ENCODE data around the gene LPP. TPM values are rescaled to one million over a fixed set of nuclear protein-coding genes. Genes with fewer than 3 reads are reported as not detected.

The LPP gene
- total and polyA plus RNA-seq, 9 of the 15 experiments (the other 6 are each of a cell fraction or from before 2014, with no cell fraction given), result 0.07 to 0.18 TPM; not detected in 7

GRCh38 chr3:188574885-188575284 is 420.9 kb downstream of the LPP start:
- intact Hi-C loops (cut with micrococcal nuclease), result no loop called here
- Histone ChIP-seq H3K27ac (ENCODE audit: extremely low read depth, low read depth, low read length) (no peak overlapping the region), H3K4me3 (no peak overlapping the region), H3K9me1 (ENCODE audit: control insufficient read depth, insufficient read depth, low read length) (no peaks in the 10 kb centered on the region), H3K79me2 (ENCODE audit: control insufficient read depth, insufficient read depth, low read length) (no peaks in the 10 kb centered on the region), H3K4me1 (replicated peaks in 1 of 2; ENCODE audit: control insufficient read depth in 2 of 2, insufficient read depth in 2 of 2, low read length in 2 of 2) (no peaks in the 10 kb centered on the region), H3K9ac (ENCODE audit: insufficient read depth in 1 of 2, low read depth in 2 of 2, low read length in 2 of 2) (no peak overlapping the region), H4K20me1 (replicated peaks; ENCODE audit: control insufficient read depth, insufficient read depth, low read length) (no peaks in the 10 kb centered on the region), H3K36me3 (ENCODE audit: control insufficient read depth, insufficient read depth, low read length) (no peaks in the 10 kb centered on the region), H3K27me3 (ENCODE audit: control insufficient read depth in 2 of 2, insufficient read depth in 2 of 2, low read length in 2 of 2) (no peaks in the 10 kb centered on the region), H2AFZ (ENCODE audit: low read depth, low read length) (no peak overlapping the region), H3K4me2 (ENCODE audit: insufficient read depth, low read length) (no peak overlapping the region), H3K9me3 (replicated peaks; ENCODE audit: control insufficient read depth, insufficient read depth, low read depth, low read length) (no peaks in the 10 kb centered on the region)
- CTCF ChIA-PET (ENCODE audit: low intra/inter-chr PET ratio), result no interaction called here
- WGBS (ENCODE audit: insufficient coverage, low coverage, missing lambda C conversion rate), result 0% methylated on average over 5 of the region's 5 CpGs
- BruUV-seq (replicated peaks), result no TSS peak
- no peak for ATAC-seq
- DNase-seq (ENCODE audit: extremely low read depth in 1 of 4, low spot score in 3 of 4), result no peak
- in situ Hi-C loops (cut with MboI), result no loop called here
- no peak for FAIRE-seq
- POLR2A ChIA-PET, result no interaction called here
- TF ChIP-seq CREB3 (tag; conservative IDR thresholded peaks at IDR 0.05; ENCODE audit: low read depth), result no peak
- no peak for TF ChIP-seq AFF1 (IDR thresholded peaks at IDR 0.05; ENCODE audit: low read depth in 1 of 2, partially characterized antibody in 2 of 2)
- no peak for TF ChIP-seq FOSL1 (tag; conservative IDR thresholded peaks at IDR 0.05)
- no peak for TF ChIP-seq STAG1 (CRISPR knock-in tag; IDR thresholded peaks at IDR 0.05; ENCODE audit: borderline replicate concordance)
- TF ChIP-seq CBX5 (IDR thresholded peaks at IDR 0.05; ENCODE audit: borderline replicate concordance, low read depth), result no peak
- TF ChIP-seq CHD1 (IDR thresholded peaks at IDR 0.05; ENCODE audit: low read length), result no peak
- no peak for TF ChIP-seq ETV6 (IDR thresholded peaks at IDR 0.05; ENCODE audit: borderline replicate concordance in 1 of 2, low read depth in 2 of 2, low read length in 1 of 2)
- no peak for TF ChIP-seq ETV6 (CRISPR knock-in tag; IDR thresholded peaks at IDR 0.05; ENCODE audit: borderline replicate concordance)
- TF ChIP-seq ARID3A (IDR thresholded peaks at IDR 0.05; ENCODE audit: borderline replicate concordance, low read depth, low read length), result no peak
- no peak for TF ChIP-seq MYBL2 (IDR thresholded peaks at IDR 0.05; ENCODE audit: low read depth)
- TF ChIP-seq MYBL2 (CRISPR knock-in tag; IDR thresholded peaks at IDR 0.05; ENCODE audit: borderline replicate concordance), result no peak
- no peak for TF ChIP-seq ZKSCAN1 (IDR thresholded peaks at IDR 0.05; ENCODE audit: low read depth, low read length)
- TF ChIP-seq, protein P1, sequence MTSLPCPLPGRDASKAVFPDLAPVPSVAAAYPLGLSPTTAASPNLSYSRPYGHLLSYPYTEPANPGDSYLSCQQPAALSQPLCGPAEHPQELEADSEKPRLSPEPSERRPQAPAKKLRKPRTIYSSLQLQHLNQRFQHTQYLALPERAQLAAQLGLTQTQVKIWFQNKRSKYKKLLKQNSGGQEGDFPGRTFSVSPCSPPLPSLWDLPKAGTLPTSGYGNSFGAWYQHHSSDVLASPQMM (CRISPR knock-in tag; IDR thresholded peaks at IDR 0.05), result no peak
- TF ChIP-seq, protein P2, sequence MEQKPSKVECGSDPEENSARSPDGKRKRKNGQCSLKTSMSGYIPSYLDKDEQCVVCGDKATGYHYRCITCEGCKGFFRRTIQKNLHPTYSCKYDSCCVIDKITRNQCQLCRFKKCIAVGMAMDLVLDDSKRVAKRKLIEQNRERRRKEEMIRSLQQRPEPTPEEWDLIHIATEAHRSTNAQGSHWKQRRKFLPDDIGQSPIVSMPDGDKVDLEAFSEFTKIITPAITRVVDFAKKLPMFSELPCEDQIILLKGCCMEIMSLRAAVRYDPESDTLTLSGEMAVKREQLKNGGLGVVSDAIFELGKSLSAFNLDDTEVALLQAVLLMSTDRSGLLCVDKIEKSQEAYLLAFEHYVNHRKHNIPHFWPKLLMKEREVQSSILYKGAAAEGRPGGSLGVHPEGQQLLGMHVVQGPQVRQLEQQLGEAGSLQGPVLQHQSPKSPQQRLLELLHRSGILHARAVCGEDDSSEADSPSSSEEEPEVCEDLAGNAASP (IDR thresholded peaks at IDR 0.05), result no peak
- TF ChIP-seq NBN (IDR thresholded peaks at IDR 0.05; ENCODE audit: low read depth), result no peak

Measured in K562 (cell line).